LNCaP clone FGC (cell line): ENCODE results near the gene HOXC9.

Experiments used
- DNase-seq: peaks from one replicate; pipeline ENCODE4 v3.0.0-alpha.2; 2011; ENCODE audit warnings: low read depth
- H3K4me3 ChIP-seq: 2 replicates; pipeline ENCODE4 v1.5.1; 2011; ENCODE audit warnings: mild to moderate bottlenecking, low read depth, low read length, control low read depth
- CTCF ChIP-seq: IDR thresholded peaks from 2 replicates; pipeline ENCODE4 v1.5.1; 2012; ENCODE audit warnings: mild to moderate bottlenecking; ENCODE audit not compliant: control insufficient read depth, insufficient read depth; ENCODE audit errors: extremely low read depth

Gene HOXC9

GRCh38 chr12:54047160-54047963 lies 47.4 kb downstream of the HOXC9 start:
- DNase-seq = no peak
- no peak for TF ChIP-seq CTCF
- H3K4me3 ChIP-seq = no peak overlapping the region

- no peak overlapping the region for H3K4me3 ChIP-seq
- TF ChIP-seq CTCF = no peak
These were observed 48.0 kb downstream of the HOXC9 start for GRCh38 chr12:54047964-54048303.

GRCh38 chr12:54048406-54049093 lies 48.6 kb downstream of the HOXC9 start:
- no peak for DNase-seq
- H3K4me3 ChIP-seq = no peak overlapping the region
- TF ChIP-seq CTCF = no peak

More at GRCh38 chr12:54047964-54048303, 48.0 kb downstream of the HOXC9 start:
- no peak for DNase-seq

GRCh38 chr12:54049108-54049507 lies 49.1 kb downstream of the HOXC9 start:
- TF ChIP-seq CTCF = no peak
- H3K4me3 ChIP-seq = no peak overlapping the region
- DNase-seq = no peak

- H3K4me3 ChIP-seq = no peak overlapping the region
- DNase-seq = no peak
- TF ChIP-seq CTCF = no peak
These were observed 50.5 kb downstream of the HOXC9 start for GRCh38 chr12:54050482-54050810.

- H3K4me3 ChIP-seq = no peak overlapping the region
- no peak for DNase-seq
- TF ChIP-seq CTCF = no peak
These were observed 51.3 kb downstream of the HOXC9 start for GRCh38 chr12:54051026-54051842.
